Neural progenitor cell (in vitro differentiated cells): ENCODE data around the gene ITLN1.
"Not testable (repeated sequence)": the region's sequence is repeated elsewhere in the genome, so short reads cannot be mapped to it uniquely, and the experiment has no call there.

Experiments used
- EZH2 ChIP-seq: fragments of 200-600 bp; sonication (generic); IDR thresholded peaks from 2 replicates; pipeline ENCODE4 v1.6.1; 2017; ENCODE audit warnings: antibody characterized with exemption, mild to moderate bottlenecking, moderate library complexity
- TF ChIP-seq, protein P1 (sequence below): fragments of 200-600 bp; sonication (generic); IDR thresholded peaks from 2 replicates; pipeline ENCODE4 v1.5.1; 2017; ENCODE audit warnings: antibody characterized with exemption, mild to moderate bottlenecking

DNA sequence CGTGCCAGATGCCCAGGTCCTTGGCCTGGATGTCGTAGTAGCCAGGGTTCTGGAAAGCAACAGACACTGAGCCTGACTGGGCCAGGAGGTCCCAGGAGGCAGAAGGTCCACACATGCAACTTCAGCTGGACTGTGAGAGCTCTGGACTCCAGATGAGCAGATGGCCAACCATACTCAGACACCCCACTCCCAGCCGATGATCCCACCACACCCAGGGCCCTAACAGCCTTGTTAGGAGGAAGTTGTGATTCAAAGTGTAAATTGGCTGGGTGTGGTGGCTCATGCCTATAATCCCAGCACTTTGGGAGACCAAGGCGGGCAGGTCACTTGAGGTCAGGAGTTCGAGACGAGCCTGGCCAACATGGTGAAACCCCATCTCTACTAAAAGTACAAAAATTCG is 3.7 kb downstream of the ITLN1 start:
- TF ChIP-seq, protein P1, sequence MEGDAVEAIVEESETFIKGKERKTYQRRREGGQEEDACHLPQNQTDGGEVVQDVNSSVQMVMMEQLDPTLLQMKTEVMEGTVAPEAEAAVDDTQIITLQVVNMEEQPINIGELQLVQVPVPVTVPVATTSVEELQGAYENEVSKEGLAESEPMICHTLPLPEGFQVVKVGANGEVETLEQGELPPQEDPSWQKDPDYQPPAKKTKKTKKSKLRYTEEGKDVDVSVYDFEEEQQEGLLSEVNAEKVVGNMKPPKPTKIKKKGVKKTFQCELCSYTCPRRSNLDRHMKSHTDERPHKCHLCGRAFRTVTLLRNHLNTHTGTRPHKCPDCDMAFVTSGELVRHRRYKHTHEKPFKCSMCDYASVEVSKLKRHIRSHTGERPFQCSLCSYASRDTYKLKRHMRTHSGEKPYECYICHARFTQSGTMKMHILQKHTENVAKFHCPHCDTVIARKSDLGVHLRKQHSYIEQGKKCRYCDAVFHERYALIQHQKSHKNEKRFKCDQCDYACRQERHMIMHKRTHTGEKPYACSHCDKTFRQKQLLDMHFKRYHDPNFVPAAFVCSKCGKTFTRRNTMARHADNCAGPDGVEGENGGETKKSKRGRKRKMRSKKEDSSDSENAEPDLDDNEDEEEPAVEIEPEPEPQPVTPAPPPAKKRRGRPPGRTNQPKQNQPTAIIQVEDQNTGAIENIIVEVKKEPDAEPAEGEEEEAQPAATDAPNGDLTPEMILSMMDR, result not testable (repeated sequence)
- not testable (repeated sequence) for TF ChIP-seq EZH2
